Fibroblast of lung (primary cell): Measurements from ENCODE around the gene TAF11L13. TPM values are rescaled to one million over a fixed set of nuclear protein-coding genes. Genes with fewer than 3 reads are reported as not detected.

Source experiments
- DNase-seq, 2 donors: peaks; one replicate each; pipeline versions ENCODE4 v3.0.0 to v3.0.0-alpha.2; 2010; ENCODE audit warnings: low read depth in 2 of 2
- H2AFZ ChIP-seq: 2 replicates; pipeline ENCODE4 v1.5.1; 2012; ENCODE audit warnings: low read length, control low read depth, inconsistent platforms
- H3K27ac ChIP-seq: 2 replicates; pipeline ENCODE4 v1.5.1; 2011; ENCODE audit warnings: low read length, control low read depth; ENCODE audit not compliant: insufficient read depth
- H3K27me3 ChIP-seq: 2 replicates; pipeline ENCODE4 v1.5.1; 2011; ENCODE audit warnings: mild to moderate bottlenecking, low read length; ENCODE audit not compliant: control insufficient read depth, insufficient read depth
- H3K36me3 ChIP-seq: 2 replicates; pipeline ENCODE4 v1.5.1; 2011; ENCODE audit warnings: low read length; ENCODE audit not compliant: control insufficient read depth, insufficient read depth
- H3K4me1 ChIP-seq: 2 replicates; pipeline ENCODE4 v1.5.1; 2011; ENCODE audit warnings: low read length; ENCODE audit not compliant: control insufficient read depth, insufficient read depth; ENCODE audit errors: extremely low read depth
- H3K4me2 ChIP-seq: 2 replicates; pipeline ENCODE4 v1.5.1; 2011; ENCODE audit warnings: low read length, control low read depth; ENCODE audit not compliant: insufficient read depth; ENCODE audit errors: extremely low read depth
- H3K4me3 ChIP-seq, 4 experiments: fragments of 200-600 bp in 1 of 4; sonication (generic) in 1 of 4; replicated peaks in 1 of 4; 2 replicates each; pipeline ENCODE4 v1.5.1; 2011 to 2016; ENCODE audit warnings: low read length in 4 of 4, low read depth in 3 of 4, mild to moderate bottlenecking in 3 of 4, control low read depth in 2 of 4, inconsistent platforms in 1 of 4, mixed read lengths in 1 of 4; ENCODE audit not compliant: insufficient read depth in 1 of 4; ENCODE audit errors: control extremely low read depth in 1 of 4
- H3K79me2 ChIP-seq: 2 replicates; pipeline ENCODE4 v1.5.1; 2012; ENCODE audit warnings: mild to moderate bottlenecking, low read length, inconsistent platforms; ENCODE audit not compliant: control insufficient read depth, insufficient read depth
- H3K9ac ChIP-seq: 2 replicates; pipeline ENCODE4 v1.5.1; 2011; ENCODE audit warnings: mild to moderate bottlenecking, low read length, control low read depth; ENCODE audit not compliant: insufficient read depth
- H3K9me3 ChIP-seq: 2 replicates; pipeline ENCODE4 v1.5.1; 2012; ENCODE audit warnings: low read depth, low read length; ENCODE audit not compliant: control insufficient read depth, insufficient read depth
- H4K20me1 ChIP-seq: 2 replicates; pipeline ENCODE4 v1.5.1; 2011; ENCODE audit warnings: low read length; ENCODE audit not compliant: control insufficient read depth, insufficient read depth; ENCODE audit errors: extremely low read depth
- CTCF ChIP-seq, 2 donors: IDR thresholded peaks in 1 of 2; conservative IDR thresholded peaks in 1 of 2; 1 replicate in 1 of 2; 2 replicates in 1 of 2; pipeline ENCODE4 v1.5.1; 2011 to 2012; ENCODE audit warnings: low read length in 2 of 2, control low read depth in 1 of 2, inconsistent platforms in 1 of 2, low read depth in 1 of 2, mild to moderate bottlenecking in 1 of 2
- EZH2 ChIP-seq: IDR thresholded peaks from 2 replicates; pipeline ENCODE4 v1.5.1; 2012; ENCODE audit warnings: low read length, control low read depth, mild to moderate bottlenecking; ENCODE audit errors: missing control alignments
- polyA plus RNA-seq, 2 donors: library from polyadenylated mRNA; depleted of rRNA in 1 of 2; stranded (reverse) in 1 of 2; unstranded in 1 of 2; fragments of >200 nt; gene quantifications; 2 replicates each; pipeline ENCODE4 v1.2.1, GENCODE V29; 2011 to 2012; ENCODE audit warnings: missing spikeins in 1 of 2
- total RNA-seq: library from RNA; depleted of rRNA; stranded (reverse); fragments of >200 nt; gene quantifications from 2 replicates; pipeline ENCODE4 v1.2.1, GENCODE V29; 2014

The TAF11L13 gene
- total and polyA plus RNA-seq, 2 donors (not counting 1 experiment from before 2014, with no cell fraction given): not detected

GRCh38 chr5:17680737-17681136 is 48.8 kb downstream of the TAF11L13 start:
- no peak overlapping the region for H2AFZ ChIP-seq
- H3K9ac ChIP-seq: no peak overlapping the region
- no peak for DNase-seq
- TF ChIP-seq CTCF (conservative IDR thresholded peaks at IDR 0.05 in 1 of 2, IDR thresholded peaks at IDR 0.05 in 1 of 2; ENCODE audit: low read depth in 1 of 2, low read length in 2 of 2): no peak
- TF ChIP-seq EZH2: no peak
- no peaks in the 10 kb centered on the region for H3K79me2 ChIP-seq
- no peaks in the 10 kb centered on the region for H3K4me1 ChIP-seq
- H3K4me2 ChIP-seq: no peak overlapping the region
- no peaks in the 10 kb centered on the region for H3K27me3 ChIP-seq
- H3K9me3 ChIP-seq: no peaks in the 10 kb centered on the region
- no peak overlapping the region for H3K4me3 ChIP-seq
- no peak overlapping the region for H3K27ac ChIP-seq
- H4K20me1 ChIP-seq: no peaks in the 10 kb centered on the region
- H3K36me3 ChIP-seq: no peaks in the 10 kb centered on the region

Other genes with a start within 250 kb of the TAF11L13 start
- not detected in 2 replicates for gene TAF11L2, start 133.9 kb upstream of the TAF11L13 start, total RNA-seq
- gene TAF11L2, start 133.9 kb upstream of the TAF11L13 start, polyA plus RNA-seq: not detected in 2 replicates
- gene TAF11L3, start 113.7 kb upstream of the TAF11L13 start, total RNA-seq: not detected in 2 replicates
- not detected in 2 replicates for gene TAF11L3, start 113.7 kb upstream of the TAF11L13 start, polyA plus RNA-seq
- not detected in 2 replicates for gene TAF11L4, start 110.3 kb upstream of the TAF11L13 start, total RNA-seq
- not detected in 2 replicates for gene TAF11L4, start 110.3 kb upstream of the TAF11L13 start, polyA plus RNA-seq
- not detected in 2 replicates for gene TAF11L5, start 106.9 kb upstream of the TAF11L13 start, total RNA-seq
- not detected in 2 replicates for gene TAF11L5, start 106.9 kb upstream of the TAF11L13 start, polyA plus RNA-seq
- not detected in 2 replicates for gene TAF11L6, start 103.4 kb upstream of the TAF11L13 start, total RNA-seq
- gene TAF11L6, start 103.4 kb upstream of the TAF11L13 start, polyA plus RNA-seq: not detected in 2 replicates
- gene TAF11L7, start 46.3 kb upstream of the TAF11L13 start, total RNA-seq: not detected in 2 replicates
- gene TAF11L7, start 46.3 kb upstream of the TAF11L13 start, polyA plus RNA-seq: not detected in 2 replicates
- not detected in 2 replicates for gene TAF11L8, start 41.1 kb upstream of the TAF11L13 start, total RNA-seq
- gene TAF11L8, start 41.1 kb upstream of the TAF11L13 start, polyA plus RNA-seq: not detected in 2 replicates
- gene TAF11L9, start 37.7 kb upstream of the TAF11L13 start, total RNA-seq: not detected in 2 replicates
- gene TAF11L9, start 37.7 kb upstream of the TAF11L13 start, polyA plus RNA-seq: not detected in 2 replicates
- not detected in 2 replicates for gene TAF11L10, start 34.3 kb upstream of the TAF11L13 start, total RNA-seq
- not detected in 2 replicates for gene TAF11L10, start 34.3 kb upstream of the TAF11L13 start, polyA plus RNA-seq
- not detected in 2 replicates for gene TAF11L11, start 27.9 kb upstream of the TAF11L13 start, total RNA-seq
- not detected in 2 replicates for gene TAF11L11, start 27.9 kb upstream of the TAF11L13 start, polyA plus RNA-seq
- gene TAF11L12, start 21.7 kb upstream of the TAF11L13 start, total RNA-seq: not detected in 2 replicates
- gene TAF11L12, start 21.7 kb upstream of the TAF11L13 start, polyA plus RNA-seq: not detected in 2 replicates
- gene TAF11L14, start 2.4 kb downstream of the TAF11L13 start, total RNA-seq: not detected in 2 replicates
- not detected in 2 replicates for gene TAF11L14, start 2.4 kb downstream of the TAF11L13 start, polyA plus RNA-seq